HG02938 (cell line): Measurements from ENCODE around the gene TPBGL.
"Not testable (repeated sequence)": the region's sequence is repeated elsewhere in the genome, so short reads cannot be mapped to it uniquely, and the experiment has no call there.

Source experiments
- ATAC-seq: cut with Tn5 transposase; IDR thresholded peaks from one replicate; pipeline ENCODE4 v1.9.1; 2021; ENCODE audit warnings: mild to moderate bottlenecking, moderate library complexity; ENCODE audit not compliant: unreplicated experiment

Gene TPBGL

GRCh38 chr11:75269896-75270295, 29.3 kb downstream of the TPBGL start:
- no peak for ATAC-seq

- no peak for ATAC-seq
These were observed 30.4 kb downstream of the TPBGL start for GRCh38 chr11:75270896-75271418.

GRCh38 chr11:75271730-75272129, 31.2 kb downstream of the TPBGL start:
- no peak for ATAC-seq

GRCh38 chr11:75272391-75272790, 31.8 kb downstream of the TPBGL start:
- no peak for ATAC-seq

- ATAC-seq, result no peak
These were observed 32.3 kb downstream of the TPBGL start for GRCh38 chr11:75272821-75273301.

GRCh38 chr11:75273411-75274391, 33.1 kb downstream of the TPBGL start:
- no peak for ATAC-seq

- ATAC-seq, result not testable (repeated sequence)
These were observed 34.1 kb downstream of the TPBGL start for GRCh38 chr11:75274716-75275115.

- no peak for ATAC-seq
These were observed 35.0 kb downstream of the TPBGL start for GRCh38 chr11:75275581-75275980.

GRCh38 chr11:75276186-75276585, 35.6 kb downstream of the TPBGL start:
- no peak for ATAC-seq

- ATAC-seq, result no peak
These were observed 36.1 kb downstream of the TPBGL start for GRCh38 chr11:75276686-75277085.

GRCh38 chr11:75277211-75277805, 36.7 kb downstream of the TPBGL start:
- no peak for ATAC-seq

GRCh38 chr11:75277991-75278790, 37.6 kb downstream of the TPBGL start:
- ATAC-seq, result no peak

- no peak for ATAC-seq
These were observed 38.7 kb downstream of the TPBGL start for GRCh38 chr11:75279273-75279672.

GRCh38 chr11:75280227-75280701, 39.7 kb downstream of the TPBGL start:
- ATAC-seq, result no peak

- no peak for ATAC-seq
These were observed 40.3 kb downstream of the TPBGL start for GRCh38 chr11:75280770-75281468.

- no peak for ATAC-seq
These were observed 41.0 kb downstream of the TPBGL start for GRCh38 chr11:75281469-75282095.

- no peak for ATAC-seq
These were observed 42.9 kb downstream of the TPBGL start for GRCh38 chr11:75283391-75283931.

- no peak for ATAC-seq
These were observed 45.3 kb downstream of the TPBGL start for GRCh38 chr11:75285776-75286360.

GRCh38 chr11:75286826-75287465, 46.4 kb downstream of the TPBGL start:
- ATAC-seq, result no peak
